Suprapubic skin (tissue), 3 donors: ENCODE measurements around the gene AGAP1.

Source experiments
- CTCF ChIP-seq, 2 donors: fragments of 200-600 bp in 1 of 2; fragments of 450-650 bp in 1 of 2; sonication (generic) in 1 of 2; IDR thresholded peaks; one replicate each; pipeline ENCODE4 v1.5.1; 2016 to 2019; ENCODE audit warnings: antibody characterized with exemption in 2 of 2, mild to moderate bottlenecking in 1 of 2, moderate library complexity in 1 of 2
- EP300 ChIP-seq: sonication (generic); formaldehyde crosslinking; IDR thresholded peaks from one replicate; pipeline ENCODE4 v1.6.1; 2017; ENCODE audit warnings: antibody characterized with exemption

- TF ChIP-seq EP300, result no peak
- no peak for TF ChIP-seq CTCF (IDR thresholded peaks at IDR 0.05)
These were observed 355.1 kb downstream of the AGAP1 start for GRCh38 chr2:235848946-235849345.
